Measurements from ENCODE around the gene PPP6R2.

PPP6R2 gene

DNA sequence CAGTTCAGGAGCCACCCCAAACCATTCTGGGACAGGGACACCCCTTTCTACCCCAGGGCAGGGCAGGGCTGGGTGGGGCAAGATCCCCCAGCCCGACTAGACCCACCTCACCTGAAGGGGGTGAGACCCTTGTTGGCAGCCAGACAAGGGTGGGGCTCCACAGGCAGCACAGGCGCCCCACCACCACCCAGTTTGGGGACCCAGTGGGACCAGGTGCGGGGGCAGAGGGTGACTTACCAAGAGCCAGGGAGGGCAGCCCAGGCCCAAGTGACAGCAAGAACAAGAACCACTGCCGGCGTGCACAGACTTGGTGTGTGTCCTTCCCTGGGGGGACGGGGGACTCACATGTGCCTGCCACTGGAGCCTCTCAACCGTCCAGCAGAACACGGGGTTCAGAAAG lies 140.4 kb downstream of the PPP6R2 start:
- DNase-seq (ENCODE audit: low read depth, low spot score): no peak

- no peak for DNase-seq (ENCODE audit: low read depth, low spot score)
Measured at GRCh38 chr22:50483977-50484853, 141.1 kb downstream of the PPP6R2 start.

DNA sequence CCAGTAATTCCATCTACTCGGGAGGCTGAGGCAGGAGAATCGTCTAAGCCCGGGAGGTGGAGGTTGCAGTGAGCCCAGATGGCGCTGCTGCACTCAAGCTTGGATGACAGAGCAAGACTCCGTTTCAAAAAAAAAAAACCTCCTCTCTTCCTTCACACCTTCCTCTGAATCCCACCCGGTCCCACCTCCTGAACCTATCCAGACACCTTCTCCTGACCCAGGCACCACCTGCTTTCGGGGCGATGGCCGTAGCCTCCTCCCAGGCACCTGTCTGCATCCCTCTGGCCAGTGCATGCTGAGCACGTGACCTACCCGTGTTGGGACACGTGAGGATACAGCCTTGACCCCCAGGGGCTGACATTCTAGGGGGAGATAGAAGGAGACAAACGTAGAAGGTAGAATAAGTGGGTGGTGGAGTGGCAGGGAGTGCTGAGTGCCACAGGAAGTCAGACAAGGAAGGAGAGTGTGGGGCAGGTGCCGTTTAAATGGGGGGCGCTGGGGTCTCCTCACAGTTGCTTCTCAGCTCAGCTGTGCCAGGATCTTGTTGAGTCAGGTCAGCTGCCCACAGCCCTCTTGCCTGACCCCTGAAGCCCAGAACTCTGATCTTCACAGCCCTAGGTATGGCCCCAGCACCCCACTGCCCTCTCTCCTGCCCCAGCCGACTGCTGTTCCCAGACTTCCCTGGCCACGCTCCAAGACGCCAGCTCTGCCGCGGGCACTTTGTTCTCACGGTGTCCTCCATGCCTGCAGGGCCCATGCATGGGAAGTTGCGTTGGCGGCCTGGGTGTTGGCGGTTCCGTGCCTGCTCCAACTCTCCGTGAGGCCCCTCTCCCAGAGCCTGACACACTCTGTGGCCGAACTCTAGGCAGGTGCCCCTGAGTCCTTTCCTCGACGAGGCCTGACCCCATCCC lies 142.3 kb downstream of the PPP6R2 start:
- no peak for DNase-seq (ENCODE audit: low read depth, low spot score)

DNA sequence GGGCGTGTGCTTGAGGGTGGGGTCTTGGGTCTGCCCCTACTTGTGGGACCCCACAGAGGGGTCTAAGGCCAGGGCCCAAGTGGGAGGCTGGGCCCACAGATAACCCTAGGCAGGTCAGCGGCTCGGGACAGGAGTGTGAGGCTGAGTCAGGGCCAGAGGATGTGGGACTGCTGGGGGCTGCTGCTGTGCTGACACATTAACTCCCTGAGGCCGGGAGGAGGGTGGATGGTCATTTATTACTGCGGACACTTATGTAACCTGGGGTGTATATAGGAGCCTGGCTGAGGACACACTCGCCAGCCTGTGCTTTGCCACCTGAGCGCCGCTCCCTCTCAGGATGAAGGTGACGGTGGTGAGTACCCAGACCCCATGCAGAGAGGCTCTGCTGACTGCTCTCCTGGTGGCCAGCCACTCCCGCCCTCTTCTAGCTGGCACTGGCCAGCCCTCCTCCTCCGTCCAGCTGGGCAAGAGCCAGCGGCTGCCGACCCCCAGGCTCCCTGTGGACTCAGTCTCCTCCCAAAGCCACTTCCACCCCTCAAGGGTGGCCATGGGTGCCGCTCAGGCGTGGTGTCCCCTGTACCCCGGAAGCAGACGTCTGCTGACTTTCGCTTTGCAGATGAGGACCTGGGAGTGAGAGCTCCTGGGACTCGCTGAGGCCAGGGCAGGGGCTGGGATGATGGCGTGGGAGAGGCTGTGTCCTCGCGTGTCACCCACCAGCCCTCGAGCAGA lies 143.6 kb downstream of the PPP6R2 start, which contains the start of gene MIOX:
Gene MIOX, plus strand, starts transcription at position 299 of the 729 bp plus-strand sequence. Its CDS starts 39 bp downstream, at position 338.
- no peak for DNase-seq (ENCODE audit: low read depth, low spot score)

GRCh38 chr22:50487290-50488005 lies 144.3 kb downstream of the PPP6R2 start:
- DNase-seq (ENCODE audit: low read depth, low spot score): no peak

DNA sequence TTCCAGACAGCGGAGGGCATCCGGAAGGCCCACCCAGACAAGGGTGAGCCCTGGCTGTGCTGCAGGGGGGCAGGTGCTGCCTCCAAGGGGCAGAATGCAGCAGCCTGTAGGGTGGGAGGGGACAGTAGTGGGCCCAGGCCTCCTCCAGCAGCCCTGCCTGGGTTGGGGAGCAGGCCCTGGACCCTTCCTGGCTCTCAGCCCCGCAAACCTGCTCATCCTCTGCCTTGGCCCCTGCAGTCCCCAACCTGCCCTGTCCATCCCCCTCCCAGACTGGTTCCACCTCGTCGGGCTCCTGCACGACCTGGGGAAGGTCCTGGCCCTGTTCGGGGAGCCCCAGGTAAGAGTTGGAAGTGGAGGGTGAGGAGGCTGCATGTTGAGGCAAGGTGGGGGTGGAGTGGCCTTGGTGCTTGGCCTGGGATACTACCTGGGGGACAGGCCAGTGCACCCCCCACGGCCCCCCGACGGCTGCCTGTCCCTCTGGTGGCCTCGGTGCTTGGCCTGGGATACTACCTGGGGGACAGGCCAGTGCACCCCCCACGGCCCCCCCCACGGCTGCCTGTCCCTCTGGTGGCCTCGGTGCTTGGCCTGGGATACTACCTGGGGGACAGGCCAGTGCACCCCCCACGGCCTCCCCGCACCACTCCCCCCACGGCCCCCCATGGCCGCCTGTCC lies 145.0 kb downstream of the PPP6R2 start:
- DNase-seq (ENCODE audit: low read depth, low spot score): no peak

- no peak for DNase-seq (ENCODE audit: low read depth, low spot score)
Measured at GRCh38 chr22:50488886-50489285, 145.8 kb downstream of the PPP6R2 start.

DNA sequence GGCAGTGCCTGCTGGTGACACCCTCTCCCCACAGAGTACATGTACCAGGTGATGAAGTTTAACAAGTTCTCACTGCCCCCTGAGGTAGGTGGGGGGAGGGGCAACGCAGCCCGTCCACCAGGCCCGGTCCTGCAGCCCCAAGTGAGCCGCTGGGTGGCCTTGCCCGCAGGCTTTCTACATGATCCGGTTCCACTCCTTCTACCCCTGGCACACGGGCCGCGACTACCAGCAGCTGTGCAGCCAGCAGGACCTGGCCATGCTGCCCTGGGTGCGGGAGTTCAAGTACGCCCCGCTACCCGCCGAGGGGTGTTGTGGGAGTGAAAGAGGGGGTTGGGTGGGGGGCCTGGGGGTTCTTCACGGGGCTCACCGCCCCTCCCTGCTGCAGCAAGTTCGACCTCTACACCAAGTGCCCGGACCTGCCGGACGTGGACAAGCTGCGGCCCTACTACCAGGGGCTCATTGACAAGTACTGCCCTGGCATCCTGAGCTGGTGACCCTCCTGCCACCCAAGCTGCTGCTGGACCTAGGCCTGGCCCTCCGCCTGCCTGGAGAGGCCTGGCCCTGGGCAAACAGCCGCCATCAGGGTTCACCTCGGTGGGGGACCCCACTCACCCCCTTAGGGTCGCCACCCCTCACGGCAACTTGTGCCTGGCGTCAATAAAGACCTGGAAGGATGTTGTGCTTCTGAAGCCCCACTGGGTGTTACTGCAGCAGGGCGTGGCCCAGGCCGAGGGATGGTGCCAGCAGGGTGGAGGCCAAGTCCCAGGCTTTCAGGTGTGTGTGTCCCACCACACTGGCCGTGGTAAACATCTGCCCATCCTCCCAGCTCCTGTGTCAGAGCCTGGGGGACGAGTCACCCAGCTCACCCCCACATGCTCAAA lies 146.5 kb downstream of the PPP6R2 start:
- no peak for DNase-seq (ENCODE audit: low read depth, low spot score)

DNA sequence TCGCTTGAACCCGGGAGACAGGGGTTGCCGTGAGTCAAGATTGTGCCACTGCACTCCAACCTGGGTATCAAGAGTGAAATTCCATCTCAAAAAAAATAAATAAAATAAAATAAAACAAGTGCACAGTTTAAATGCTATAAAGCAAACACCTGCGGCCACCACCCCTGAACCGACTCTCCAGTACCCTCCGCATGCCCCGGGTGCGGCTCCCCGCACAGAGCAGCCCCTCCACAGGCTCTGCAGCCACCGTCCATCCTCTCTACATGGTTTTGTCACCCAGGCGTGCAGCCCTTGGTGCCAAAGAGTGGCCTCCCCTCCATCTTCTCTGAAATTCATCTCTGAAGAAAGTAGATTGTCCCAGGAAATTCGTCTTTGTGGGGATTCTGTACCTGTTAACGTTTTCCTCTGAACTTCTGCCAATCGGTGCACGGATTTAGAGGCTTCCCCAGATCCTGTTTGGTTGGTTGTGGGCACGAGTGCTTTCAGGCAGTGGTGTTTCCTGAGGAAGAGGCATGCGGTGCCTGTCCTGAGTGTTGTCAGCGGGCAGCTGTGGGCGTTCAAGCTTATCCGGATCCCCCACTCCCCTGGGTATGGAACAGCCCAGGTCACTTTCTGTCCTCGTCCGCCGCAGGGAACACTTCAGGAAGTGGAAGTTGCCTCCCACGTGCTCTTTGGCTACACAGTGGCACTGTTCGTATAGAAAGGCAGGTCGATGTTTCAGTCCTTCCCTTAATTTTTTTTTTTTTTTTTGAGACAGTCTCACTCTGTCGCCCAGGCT lies 147.6 kb downstream of the PPP6R2 start:
- DNase-seq (ENCODE audit: low read depth, low spot score): no peak

Data from astrocyte of the hippocampus (primary cell).